ENCODE data around the gene ORC4.
A peak's percentile ranks its signal among the peaks of the same experiment; 100 is the strongest.

Gene ORC4

GRCh38 chr2:147927053-147927588 lies 93.4 kb downstream of the ORC4 start:
- DNase-seq (ENCODE audit: low read depth): no peak

GRCh38 chr2:147925886-147926285 lies 94.7 kb downstream of the ORC4 start:
- no peak for DNase-seq (ENCODE audit: low read depth)

- DNase-seq (ENCODE audit: low read depth): no peak
These were observed 95.9 kb downstream of the ORC4 start for GRCh38 chr2:147924647-147925046.

DNA sequence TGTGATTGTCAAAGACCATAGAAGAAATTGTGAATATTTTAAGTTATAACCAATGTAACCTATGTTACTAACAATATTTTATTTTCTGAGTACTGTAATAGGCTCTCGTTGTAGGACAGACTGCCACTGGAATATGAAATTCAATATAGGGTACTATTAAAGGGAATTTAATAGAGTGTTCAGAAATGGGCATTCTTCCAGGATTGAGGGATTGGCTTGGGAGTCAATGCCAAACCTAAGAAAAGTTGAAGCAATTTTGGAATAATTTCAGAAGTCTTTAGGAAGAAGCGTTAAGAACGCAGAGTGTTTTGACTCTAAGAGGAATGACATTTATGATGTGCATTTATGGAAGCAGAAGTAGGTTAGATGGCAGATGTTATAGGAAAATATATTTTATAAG lies 96.7 kb downstream of the ORC4 start:
- DNase-seq (ENCODE audit: low read depth): no peak

DNA sequence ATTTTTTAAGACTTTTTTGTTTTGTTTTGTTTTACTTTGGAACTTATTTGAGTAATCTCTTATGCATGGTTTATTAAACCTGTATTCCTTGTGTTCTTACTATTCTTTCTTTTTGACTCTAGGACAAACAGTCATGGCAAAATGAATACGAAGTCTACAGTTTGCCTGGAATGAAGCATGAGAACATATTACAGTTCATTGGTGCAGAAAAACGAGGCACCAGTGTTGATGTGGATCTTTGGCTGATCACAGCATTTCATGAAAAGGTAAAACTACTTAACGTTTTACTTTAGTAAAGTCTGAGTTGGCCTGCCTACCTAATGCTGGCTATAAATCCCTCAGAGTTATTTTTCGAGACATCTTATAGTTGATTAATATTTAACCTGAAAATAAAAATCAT lies 103.4 kb downstream of the ORC4 start:
- no peak for DNase-seq (ENCODE audit: low read depth)

DNA sequence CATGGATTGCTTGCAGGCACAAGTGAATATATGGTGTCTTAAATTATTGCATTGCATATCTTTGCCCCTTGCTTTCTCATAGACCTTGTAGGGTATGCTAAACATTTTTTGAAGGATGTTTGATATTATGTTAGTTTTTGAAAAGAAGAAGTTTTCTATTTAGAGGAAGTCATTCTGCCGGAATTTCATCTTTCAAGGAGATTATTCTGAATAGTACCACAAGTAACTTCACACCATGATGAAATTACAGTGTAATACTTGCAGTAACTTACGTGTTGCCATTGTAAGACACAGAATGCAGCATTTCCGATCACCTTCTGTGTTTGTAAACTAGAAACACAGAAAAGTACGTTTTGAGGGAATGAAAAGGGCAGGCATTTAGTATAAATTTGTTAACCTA lies 103.8 kb downstream of the ORC4 start:
- no peak for DNase-seq (ENCODE audit: low read depth)

DNA sequence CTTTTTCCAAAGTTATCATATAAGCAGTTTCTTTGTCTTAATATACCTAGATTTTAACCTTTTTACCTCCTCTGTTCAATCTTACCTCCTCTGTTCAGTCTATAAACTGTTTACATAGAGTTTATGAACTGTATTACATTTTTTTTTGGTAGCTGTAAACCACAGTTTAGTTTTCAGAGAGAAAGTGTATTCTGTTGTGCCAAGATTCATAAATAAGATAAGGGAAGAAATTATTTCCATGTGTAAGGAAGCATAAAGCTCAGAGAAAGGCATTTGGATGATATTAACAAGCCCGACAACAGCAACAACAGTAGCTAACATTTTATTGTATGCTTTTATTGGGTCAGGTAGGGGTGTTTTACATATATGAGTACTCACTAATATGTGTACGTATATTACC lies 104.5 kb downstream of the ORC4 start:
- DNase-seq (ENCODE audit: low read depth): no peak

- DNase-seq (ENCODE audit: low read depth): no peak
These were observed 106.6 kb downstream of the ORC4 start for GRCh38 chr2:147913701-147914480.

- DNase-seq (ENCODE audit: low read depth): peak; percentile 35
These were observed 109.5 kb downstream of the ORC4 start for GRCh38 chr2:147910990-147911473.

DNA sequence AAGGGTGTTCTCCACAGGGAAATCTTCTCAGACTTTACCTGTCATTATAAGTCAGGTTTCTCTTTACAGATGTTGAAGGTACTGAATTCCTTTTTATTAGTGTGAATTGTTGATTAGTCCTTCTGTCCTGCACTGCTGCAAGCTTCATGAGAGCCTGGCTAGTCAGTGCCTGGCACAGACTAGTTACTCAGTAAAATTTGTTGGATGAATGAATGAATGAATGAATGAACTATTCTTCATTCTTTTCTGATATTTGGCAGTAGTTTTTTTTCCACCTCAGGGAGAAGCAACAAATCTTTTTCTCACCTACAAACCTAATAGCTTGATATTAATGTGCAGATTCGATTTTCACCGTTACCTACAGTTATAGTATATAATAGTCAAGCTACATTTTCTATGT lies 111.4 kb downstream of the ORC4 start:
- no peak for DNase-seq (ENCODE audit: low read depth)

- DNase-seq (ENCODE audit: low read depth): no peak
These were observed 116.5 kb downstream of the ORC4 start for GRCh38 chr2:147904051-147904450.

DNA sequence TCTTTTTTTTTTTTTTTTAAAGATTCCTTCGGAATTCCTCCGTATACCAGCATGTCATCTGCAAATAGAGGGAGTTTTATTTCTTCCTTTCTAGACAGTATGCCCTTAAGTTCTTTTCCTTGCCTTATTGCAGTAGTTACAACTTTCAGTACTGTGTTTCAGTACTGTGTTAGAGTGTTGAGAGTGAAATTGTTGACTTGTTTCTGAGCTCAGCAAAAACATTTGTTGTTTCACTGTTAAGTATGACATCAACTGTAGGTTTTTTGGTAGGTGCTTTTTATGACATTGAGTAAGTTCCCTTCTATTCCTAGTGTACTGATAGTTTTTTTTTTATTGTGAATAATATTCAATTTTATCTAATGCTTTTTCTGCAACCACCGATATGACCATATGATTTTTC lies 131.9 kb downstream of the ORC4 start:
- no peak for DNase-seq (ENCODE audit: low read depth)

- DNase-seq (ENCODE audit: low read depth): no peak
These were observed 134.4 kb downstream of the ORC4 start for GRCh38 chr2:147886136-147886535.

DNA sequence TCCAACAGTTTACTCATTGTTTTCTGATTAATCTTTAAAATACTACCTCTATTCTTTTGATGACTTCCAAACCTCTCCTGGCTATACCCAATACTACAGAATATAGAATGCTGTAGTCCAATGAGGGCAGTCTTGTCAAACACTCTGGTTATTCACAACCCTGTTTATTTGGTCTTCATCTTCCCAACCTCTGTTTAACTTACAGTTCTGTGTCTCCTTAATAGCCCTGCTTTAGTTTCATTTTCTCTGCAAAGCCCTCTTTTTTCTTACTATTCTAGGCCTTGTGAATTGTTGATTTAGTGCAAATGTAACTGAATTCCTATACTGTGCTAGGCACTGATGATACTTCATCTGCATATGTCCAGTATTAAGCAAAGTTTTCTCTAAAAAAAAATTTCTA lies 135.7 kb downstream of the ORC4 start:
- DNase-seq (ENCODE audit: low read depth): no peak

DNA sequence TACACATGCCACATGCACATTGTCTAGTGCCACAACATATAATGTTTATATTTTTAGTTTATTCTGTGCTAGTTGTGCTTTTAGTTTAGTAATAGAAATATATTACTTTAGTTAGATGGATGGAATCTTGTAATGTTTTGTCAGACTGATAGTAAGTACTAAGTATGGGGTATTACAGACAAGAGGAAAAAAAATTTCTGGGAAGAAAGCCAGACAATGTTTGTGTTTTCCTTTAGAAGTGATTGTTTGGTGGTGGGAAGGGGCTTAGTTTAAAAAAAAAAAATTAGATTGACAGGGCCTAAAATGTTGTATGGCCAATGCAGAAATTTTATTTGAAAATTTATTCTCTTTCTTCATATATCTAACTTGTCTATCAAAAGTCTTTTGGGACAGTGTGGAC lies 137.9 kb downstream of the ORC4 start:
- no peak for DNase-seq (ENCODE audit: low read depth)

Data from HS-27A (cell line).